ENCODE results near the gene ANKMY1.

Gene ANKMY1

DNA sequence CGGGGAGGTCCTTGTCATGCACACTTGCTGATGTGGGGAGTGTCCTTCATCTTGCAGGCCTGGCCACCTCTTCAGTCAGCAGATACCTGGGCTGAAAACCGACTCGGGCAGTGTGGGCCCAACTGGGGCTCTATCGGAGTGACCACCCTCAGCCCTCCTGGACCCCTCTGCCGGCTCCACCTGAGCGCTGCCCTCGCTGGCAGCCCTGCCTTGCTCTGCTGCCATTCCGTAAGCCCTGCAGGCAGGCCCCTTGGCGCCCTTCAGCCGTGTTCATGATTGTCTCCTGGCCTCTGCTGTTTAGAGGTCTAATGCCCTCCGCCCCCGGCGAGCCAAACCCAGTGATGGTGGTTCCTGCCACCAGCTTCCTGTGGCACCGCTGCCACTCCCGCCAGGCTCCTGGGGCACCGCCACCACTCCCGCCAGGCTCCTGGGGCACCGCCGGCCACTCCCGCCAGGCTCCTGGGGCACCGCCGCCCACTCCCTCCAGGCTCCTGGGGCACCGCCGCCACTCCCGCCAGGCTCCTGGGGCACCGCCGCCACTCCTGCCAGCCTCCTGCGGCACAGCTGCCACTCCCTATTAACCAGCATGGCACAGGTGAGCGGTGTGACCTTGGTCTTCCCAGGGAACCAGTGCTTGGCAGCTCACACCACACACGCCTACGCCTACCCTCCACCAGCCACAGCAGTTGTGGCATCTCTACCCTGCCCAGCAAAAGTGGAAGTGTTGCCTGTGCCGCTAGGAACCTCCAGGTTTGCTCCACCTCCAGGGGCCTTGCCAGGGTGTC lies 44.7 kb upstream of the ANKMY1 start (continued):
- TF ChIP-seq, protein P1, sequence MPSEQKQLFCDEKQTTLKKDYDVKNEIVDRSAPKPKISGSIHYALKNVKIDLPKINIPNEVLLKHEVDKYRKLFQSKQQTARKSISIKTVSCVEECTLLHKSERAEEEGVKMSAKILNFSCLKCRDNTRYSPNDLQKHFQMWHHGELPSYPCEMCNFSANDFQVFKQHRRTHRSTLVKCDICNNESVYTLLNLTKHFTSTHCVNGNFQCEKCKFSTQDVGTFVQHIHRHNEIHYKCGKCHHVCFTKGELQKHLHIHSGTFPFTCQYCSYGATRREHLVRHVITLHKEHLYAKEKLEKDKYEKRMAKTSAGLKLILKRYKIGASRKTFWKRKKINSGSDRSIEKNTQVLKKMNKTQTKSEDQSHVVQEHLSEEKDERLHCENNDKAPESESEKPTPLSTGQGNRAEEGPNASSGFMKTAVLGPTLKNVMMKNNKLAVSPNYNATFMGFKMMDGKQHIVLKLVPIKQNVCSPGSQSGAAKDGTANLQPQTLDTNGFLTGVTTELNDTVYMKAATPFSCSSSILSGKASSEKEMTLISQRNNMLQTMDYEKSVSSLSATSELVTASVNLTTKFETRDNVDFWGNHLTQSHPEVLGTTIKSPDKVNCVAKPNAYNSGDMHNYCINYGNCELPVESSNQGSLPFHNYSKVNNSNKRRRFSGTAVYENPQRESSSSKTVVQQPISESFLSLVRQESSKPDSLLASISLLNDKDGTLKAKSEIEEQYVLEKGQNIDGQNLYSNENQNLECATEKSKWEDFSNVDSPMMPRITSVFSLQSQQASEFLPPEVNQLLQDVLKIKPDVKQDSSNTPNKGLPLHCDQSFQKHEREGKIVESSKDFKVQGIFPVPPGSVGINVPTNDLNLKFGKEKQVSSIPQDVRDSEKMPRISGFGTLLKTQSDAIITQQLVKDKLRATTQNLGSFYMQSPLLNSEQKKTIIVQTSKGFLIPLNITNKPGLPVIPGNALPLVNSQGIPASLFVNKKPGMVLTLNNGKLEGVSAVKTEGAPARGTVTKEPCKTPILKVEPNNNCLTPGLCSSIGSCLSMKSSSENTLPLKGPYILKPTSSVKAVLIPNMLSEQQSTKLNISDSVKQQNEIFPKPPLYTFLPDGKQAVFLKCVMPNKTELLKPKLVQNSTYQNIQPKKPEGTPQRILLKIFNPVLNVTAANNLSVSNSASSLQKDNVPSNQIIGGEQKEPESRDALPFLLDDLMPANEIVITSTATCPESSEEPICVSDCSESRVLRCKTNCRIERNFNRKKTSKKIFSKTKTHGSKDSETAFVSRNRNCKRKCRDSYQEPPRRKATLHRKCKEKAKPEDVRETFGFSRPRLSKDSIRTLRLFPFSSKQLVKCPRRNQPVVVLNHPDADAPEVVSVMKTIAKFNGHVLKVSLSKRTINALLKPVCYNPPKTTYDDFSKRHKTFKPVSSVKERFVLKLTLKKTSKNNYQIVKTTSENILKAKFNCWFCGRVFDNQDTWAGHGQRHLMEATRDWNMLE (tag by site-specific recombination; conservative IDR thresholded peaks at IDR 0.05; ENCODE audit: low read depth) = no peak
- TF ChIP-seq, protein P2, sequence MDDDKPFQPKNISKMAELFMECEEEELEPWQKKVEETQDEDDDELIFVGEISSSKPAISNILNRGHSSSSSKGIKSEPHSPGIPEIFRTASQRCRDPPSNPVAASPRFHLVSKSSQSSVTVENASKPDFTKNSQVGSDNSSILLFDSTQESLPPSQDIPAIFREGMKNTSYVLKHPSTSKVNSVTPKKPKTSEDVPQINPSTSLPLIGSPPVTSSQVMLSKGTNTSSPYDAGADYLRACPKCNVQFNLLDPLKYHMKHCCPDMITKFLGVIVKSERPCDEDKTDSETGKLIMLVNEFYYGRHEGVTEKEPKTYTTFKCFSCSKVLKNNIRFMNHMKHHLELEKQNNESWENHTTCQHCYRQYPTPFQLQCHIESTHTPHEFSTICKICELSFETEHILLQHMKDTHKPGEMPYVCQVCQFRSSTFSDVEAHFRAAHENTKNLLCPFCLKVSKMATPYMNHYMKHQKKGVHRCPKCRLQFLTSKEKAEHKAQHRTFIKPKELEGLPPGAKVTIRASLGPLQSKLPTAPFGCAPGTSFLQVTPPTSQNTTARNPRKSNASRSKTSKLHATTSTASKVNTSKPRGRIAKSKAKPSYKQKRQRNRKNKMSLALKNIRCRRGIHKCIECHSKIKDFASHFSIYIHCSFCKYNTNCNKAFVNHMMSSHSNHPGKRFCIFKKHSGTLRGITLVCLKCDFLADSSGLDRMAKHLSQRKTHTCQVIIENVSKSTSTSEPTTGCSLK (tag by site-specific recombination; IDR thresholded peaks at IDR 0.05) = no peak

GRCh38 chr2:240601831-240602160 lies 44.0 kb upstream of the ANKMY1 start:
- ChIA-PET CTCF (no interaction called here), POLR2A (interaction anchor here (4.5 kb wide), 1 partner anchor 15 kb away, joined by 14 read pairs; the partner anchor contains the start of gene CAPN10)
- no peak overlapping the region for H3K4me3 ChIP-seq (ENCODE audit: low read depth, low read length)
- TF ChIP-seq, protein P3, sequence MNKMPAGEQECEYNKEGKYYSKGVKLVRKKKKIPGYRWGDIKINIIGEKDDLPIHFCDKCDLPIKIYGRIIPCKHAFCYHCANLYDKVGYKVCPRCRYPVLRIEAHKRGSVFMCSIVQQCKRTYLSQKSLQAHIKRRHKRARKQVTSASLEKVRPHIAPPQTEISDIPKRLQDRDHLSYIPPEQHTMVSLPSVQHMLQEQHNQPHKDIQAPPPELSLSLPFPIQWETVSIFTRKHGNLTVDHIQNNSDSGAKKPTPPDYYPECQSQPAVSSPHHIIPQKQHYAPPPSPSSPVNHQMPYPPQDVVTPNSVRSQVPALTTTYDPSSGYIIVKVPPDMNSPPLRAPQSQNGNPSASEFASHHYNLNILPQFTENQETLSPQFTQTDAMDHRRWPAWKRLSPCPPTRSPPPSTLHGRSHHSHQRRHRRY (tag by site-specific recombination; IDR thresholded peaks at IDR 0.05) = no peak
- TF ChIP-seq ZNF133 (tag by site-specific recombination; IDR thresholded peaks at IDR 0.05) (no peak), ZNF513 (tag by site-specific recombination; IDR thresholded peaks at IDR 0.05) (no peak), ZNF10 (tag by site-specific recombination; IDR thresholded peaks at IDR 0.05) (no peak), ZNF302 (tag by site-specific recombination; IDR thresholded peaks at IDR 0.05; ENCODE audit: low read depth) (no peak), ZNF311 (tag by site-specific recombination; IDR thresholded peaks at IDR 0.05; ENCODE audit: borderline replicate concordance) (no peak), ZNF514 (tag by site-specific recombination; IDR thresholded peaks at IDR 0.05) (no peak), ZNF670 (tag by site-specific recombination; IDR thresholded peaks at IDR 0.05; ENCODE audit: low read depth) (no peak), ZNF37A (tag by site-specific recombination; IDR thresholded peaks at IDR 0.05) (no peak), ZNF544 (tag by site-specific recombination; IDR thresholded peaks at IDR 0.05) (no peak), REST (tag by site-specific recombination; IDR thresholded peaks at IDR 0.05) (no peak)
- TF ChIP-seq, protein P2 (tag by site-specific recombination; IDR thresholded peaks at IDR 0.05) = no peak
- TF ChIP-seq, protein P4, sequence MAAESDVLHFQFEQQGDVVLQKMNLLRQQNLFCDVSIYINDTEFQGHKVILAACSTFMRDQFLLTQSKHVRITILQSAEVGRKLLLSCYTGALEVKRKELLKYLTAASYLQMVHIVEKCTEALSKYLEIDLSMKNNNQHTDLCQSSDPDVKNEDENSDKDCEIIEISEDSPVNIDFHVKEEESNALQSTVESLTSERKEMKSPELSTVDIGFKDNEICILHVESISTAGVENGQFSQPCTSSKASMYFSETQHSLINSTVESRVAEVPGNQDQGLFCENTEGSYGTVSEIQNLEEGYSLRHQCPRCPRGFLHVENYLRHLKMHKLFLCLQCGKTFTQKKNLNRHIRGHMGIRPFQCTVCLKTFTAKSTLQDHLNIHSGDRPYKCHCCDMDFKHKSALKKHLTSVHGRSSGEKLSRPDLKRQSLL (tag by site-specific recombination; IDR thresholded peaks at IDR 0.05) = no peak
- no peak overlapping the region for H3K27ac ChIP-seq (ENCODE audit: extremely low read depth, low read depth, low read length)
- peaks cover 0 to 38% of the 10 kb centered on the region in 2 experiments; a peak in 2 of 3 replicates for H3K36me3 ChIP-seq (ENCODE audit: control insufficient read depth in 2 of 2, insufficient read depth in 1 of 2, low read length in 2 of 2)
- H3K4me1 ChIP-seq (ENCODE audit: control insufficient read depth, insufficient read depth, low read length) = no peaks in the 10 kb centered on the region; the same call in 1 of the 2 replicates
- H3K9me3 ChIP-seq (ENCODE audit: control insufficient read depth, insufficient read depth, low read depth, low read length) = no peaks in the 10 kb centered on the region

Measured in HEK293 (cell line).